HG02763 (cell line): ENCODE data around the gene PRKCE.

Experiments used
- ATAC-seq: cut with Tn5 transposase; IDR thresholded peaks from one replicate; pipeline ENCODE4 v1.9.1; 2021; ENCODE audit warnings: mild to moderate bottlenecking, moderate library complexity; ENCODE audit not compliant: unreplicated experiment

The PRKCE gene

GRCh38 chr2:45799679-45800381, 148.4 kb downstream of the PRKCE start:
- no peak for ATAC-seq

GRCh38 chr2:45802499-45803138, 151.1 kb downstream of the PRKCE start:
- no peak for ATAC-seq

- no peak for ATAC-seq
These were observed 153.7 kb downstream of the PRKCE start for GRCh38 chr2:45804987-45805755.

- ATAC-seq, result no peak
These were observed 155.3 kb downstream of the PRKCE start for GRCh38 chr2:45806563-45807358.

- no peak for ATAC-seq
These were observed 156.9 kb downstream of the PRKCE start for GRCh38 chr2:45808294-45808800.

- no peak for ATAC-seq
These were observed 157.7 kb downstream of the PRKCE start for GRCh38 chr2:45809205-45809604.

- ATAC-seq, result no peak
These were observed 160.6 kb downstream of the PRKCE start for GRCh38 chr2:45812011-45812500.

GRCh38 chr2:45813003-45813941, 161.8 kb downstream of the PRKCE start:
- no peak for ATAC-seq

- ATAC-seq, result no peak
These were observed 163.0 kb downstream of the PRKCE start for GRCh38 chr2:45814488-45814887.

GRCh38 chr2:45814951-45815621, 163.6 kb downstream of the PRKCE start:
- ATAC-seq, result no peak

GRCh38 chr2:45816272-45816671, 164.8 kb downstream of the PRKCE start:
- ATAC-seq, result no peak

- no peak for ATAC-seq
These were observed 167.1 kb downstream of the PRKCE start for GRCh38 chr2:45818591-45818990.

GRCh38 chr2:45820048-45820447, 168.6 kb downstream of the PRKCE start:
- no peak for ATAC-seq

GRCh38 chr2:45821558-45822271, 170.2 kb downstream of the PRKCE start:
- no peak for ATAC-seq

GRCh38 chr2:45822272-45822630, 170.8 kb downstream of the PRKCE start:
- ATAC-seq, result no peak

- ATAC-seq, result no peak
These were observed 172.3 kb downstream of the PRKCE start for GRCh38 chr2:45823723-45824206.

- ATAC-seq, result no peak
These were observed 173.7 kb downstream of the PRKCE start for GRCh38 chr2:45825001-45825651.

GRCh38 chr2:45826460-45826859, 175.0 kb downstream of the PRKCE start:
- no peak for ATAC-seq
